Stimulated activated naive CD4-positive, alpha-beta T cell treated with Interleukin-2 at 50 U/mL for 16 hours (primary cell): ENCODE results near the gene EZR.
"Not testable (repeated sequence)": the region's sequence is repeated elsewhere in the genome, so short reads cannot be mapped to it uniquely, and the experiment has no call there.

Experiments
- DNase-seq: peaks from one replicate; lab custom pipeline; 2025; lab: John Stamatoyannopoulos, UW

The EZR gene

DNA sequence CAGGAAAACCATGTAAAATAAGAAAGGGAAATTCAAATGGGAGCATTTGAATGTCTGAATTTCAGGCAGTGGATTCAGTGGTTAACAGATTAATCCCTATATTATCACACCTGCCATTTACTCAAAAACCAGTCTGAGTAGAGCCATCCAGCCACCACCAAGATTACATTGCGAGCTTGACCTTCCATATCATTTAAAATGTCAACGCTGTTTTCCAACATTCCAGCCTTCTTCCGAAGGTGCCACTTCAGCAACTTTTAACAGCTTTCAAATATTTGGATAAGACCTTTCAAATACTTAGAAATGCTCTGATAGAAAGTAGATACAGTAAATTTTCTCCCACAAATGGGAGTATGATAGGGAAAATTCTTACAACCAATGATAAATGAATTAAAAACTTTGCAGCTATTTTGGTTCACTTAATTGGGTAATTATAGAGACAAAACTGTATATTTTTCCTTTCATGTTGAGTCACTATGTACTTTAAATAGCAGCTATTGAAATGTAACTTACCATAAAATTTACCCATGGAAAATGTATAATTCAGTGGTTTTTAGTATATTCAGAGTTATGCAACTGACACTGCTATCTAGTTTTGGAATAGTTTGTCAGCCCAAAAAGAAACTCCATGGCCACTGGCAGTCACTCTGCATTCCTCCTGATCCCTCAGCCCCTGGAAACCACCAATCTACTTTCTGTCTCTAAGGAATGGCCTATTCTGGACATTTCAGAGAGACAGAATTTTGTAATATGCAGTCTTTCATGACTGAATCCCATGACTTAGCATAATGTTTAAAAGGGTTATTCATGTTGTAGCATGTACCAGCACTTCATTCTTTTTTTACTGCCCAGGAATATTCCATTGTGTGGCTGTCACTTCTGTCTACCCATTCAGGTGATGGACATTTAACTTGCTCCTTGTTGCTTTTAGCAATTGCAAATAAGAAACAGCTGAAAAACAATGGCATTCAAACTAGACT, 21.5 kb downstream of the EZR start:
- DNase-seq, result no peak

DNA sequence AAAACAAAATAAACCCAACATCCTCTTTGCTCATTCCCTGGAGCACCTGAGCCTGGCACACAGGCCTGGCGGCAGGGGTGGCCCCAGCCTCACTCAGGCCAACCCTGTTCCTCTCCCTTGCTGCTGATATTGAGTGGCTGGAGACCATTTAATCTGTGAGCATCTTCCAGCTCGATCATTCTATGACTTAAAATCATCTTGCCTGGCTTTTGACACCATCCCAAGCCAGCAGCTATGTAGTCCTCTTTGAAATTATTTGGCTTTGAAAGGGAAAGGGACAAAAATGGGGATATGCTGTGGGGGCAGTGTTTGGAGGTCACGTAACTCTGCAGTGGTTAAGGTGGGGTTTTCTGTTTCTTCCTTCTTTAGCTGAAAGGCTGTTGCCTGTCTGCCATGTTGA, 22.8 kb downstream of the EZR start:
- DNase-seq, result no peak

DNA sequence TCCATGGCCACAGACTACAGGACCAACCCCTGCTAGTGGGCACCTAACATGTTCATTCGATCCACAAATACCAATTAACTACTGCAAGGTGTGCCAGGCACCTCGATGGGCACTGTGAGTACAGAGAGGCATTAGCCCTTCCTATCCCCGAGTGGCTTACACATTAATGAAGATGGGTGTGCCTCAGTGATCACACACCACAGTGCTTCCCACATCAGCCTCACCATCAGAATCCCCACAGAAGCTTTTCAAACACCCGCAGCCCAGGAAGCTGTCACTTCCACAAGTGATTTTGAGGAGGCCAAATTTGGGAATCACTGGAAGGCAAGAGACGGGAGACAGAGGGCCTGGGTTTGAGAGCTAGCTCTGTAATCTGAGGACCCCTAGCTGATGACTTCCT, 23.7 kb downstream of the EZR start:
- no peak for DNase-seq

GRCh38 chr6:158793432-158793831, 25.7 kb downstream of the EZR start:
- no peak for DNase-seq

- DNase-seq, result not testable (repeated sequence)
Measured at GRCh38 chr6:158792505-158792904, 26.7 kb downstream of the EZR start.

GRCh38 chr6:158791274-158791855, 27.8 kb downstream of the EZR start:
- no peak for DNase-seq

DNA sequence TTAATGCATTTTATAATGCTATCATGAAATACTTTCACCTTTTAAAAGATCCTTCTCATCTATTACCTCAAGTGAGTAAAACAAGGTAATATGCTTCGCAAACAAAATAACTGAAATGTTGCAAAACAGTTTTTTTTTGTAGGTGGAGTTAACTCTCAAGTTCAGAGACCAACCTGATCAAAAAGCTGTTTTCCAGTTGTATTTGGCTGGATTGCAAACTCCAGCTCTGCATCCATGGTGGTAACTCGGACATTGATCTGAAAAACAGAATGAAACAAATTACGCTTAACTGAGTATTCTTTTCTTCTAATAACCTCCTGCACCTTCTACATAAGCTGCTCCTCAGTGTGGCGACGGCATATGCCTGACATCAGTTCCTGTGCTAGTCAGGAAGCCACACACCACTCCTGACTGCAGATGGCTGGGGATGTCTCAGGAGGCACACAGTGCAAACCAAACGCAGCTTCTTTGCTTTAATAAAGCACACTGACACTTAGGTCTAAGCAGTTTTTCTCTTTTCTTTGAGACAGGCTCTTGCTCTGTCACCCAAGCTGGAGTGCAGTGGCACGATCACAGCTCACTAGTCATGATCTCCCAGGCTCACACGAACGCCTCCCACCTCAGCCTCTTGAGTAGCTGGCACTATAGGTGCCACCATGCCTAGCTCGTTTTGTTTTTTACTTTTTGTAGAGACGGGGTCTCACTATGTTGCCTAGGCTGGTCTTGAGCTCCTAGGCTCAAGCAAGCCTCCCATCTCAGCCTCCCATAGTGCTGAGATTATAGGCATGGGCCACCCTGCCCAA, 29.9 kb downstream of the EZR start:
- DNase-seq, result peak; percentile 26

DNA sequence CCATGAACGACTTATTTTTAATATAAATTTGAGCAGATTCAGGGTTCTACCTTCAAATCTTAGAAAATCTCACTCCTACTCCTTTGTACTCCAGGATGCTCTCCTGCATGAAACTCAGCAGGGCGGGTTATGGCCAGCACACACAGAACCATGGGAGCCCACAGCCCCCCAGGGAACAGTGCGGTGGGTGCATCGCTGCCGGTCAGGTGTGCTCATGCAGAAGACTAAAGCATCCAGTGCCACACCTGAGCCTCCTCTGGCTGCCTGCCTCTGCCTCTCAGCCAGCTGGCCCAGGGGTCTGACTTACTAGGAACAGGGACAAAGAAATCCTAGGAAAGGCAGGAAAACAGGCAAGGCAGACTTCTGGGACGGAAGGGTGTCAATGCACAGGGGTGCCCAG, 31.8 kb downstream of the EZR start:
- no peak for DNase-seq

GRCh38 chr6:158786645-158787304, 32.4 kb downstream of the EZR start:
- no peak for DNase-seq

- no peak for DNase-seq
Measured at GRCh38 chr6:158785036-158785435, 34.1 kb downstream of the EZR start.

- DNase-seq, result no peak
Measured at GRCh38 chr6:158784505-158784904, 34.7 kb downstream of the EZR start.

- no peak for DNase-seq
Measured at GRCh38 chr6:158783851-158784250, 35.3 kb downstream of the EZR start.

- DNase-seq, result no peak
Measured at GRCh38 chr6:158783167-158783450, 36.1 kb downstream of the EZR start.

DNA sequence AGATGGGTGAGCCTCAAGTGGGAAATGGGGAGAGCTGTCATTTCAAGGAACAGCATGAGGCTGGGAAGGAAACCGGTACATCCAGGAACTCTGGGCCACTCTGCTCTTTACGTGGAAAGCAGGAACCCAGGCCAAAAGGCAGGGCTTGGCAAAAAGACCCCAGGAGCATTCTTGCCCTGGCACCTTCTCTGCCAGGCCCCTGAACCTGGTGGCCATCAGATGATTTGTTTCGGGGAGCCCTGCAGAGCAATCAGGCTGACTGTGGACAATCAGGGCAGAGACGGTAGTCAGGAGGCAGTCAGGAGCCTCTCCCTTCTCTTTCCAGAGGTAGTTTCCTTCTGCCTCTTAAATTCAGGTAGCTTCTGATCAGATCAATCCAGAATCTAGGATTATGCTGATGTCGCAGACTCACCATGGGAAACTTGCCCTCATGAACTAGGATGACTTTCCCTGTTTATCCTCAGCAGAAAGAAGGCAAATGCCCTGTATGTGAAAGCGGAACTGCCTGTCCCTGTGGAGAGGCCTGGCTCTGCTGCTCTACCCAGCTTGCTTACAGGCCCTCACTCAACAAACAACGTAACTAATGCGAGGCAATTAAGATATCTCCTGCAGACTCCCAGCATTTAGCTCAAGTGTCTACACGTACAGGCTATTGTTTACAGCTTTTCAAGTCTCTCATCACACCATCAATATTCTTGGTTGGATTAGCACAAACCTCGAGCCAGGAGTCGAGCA, 36.6 kb downstream of the EZR start:
- no peak for DNase-seq

DNA sequence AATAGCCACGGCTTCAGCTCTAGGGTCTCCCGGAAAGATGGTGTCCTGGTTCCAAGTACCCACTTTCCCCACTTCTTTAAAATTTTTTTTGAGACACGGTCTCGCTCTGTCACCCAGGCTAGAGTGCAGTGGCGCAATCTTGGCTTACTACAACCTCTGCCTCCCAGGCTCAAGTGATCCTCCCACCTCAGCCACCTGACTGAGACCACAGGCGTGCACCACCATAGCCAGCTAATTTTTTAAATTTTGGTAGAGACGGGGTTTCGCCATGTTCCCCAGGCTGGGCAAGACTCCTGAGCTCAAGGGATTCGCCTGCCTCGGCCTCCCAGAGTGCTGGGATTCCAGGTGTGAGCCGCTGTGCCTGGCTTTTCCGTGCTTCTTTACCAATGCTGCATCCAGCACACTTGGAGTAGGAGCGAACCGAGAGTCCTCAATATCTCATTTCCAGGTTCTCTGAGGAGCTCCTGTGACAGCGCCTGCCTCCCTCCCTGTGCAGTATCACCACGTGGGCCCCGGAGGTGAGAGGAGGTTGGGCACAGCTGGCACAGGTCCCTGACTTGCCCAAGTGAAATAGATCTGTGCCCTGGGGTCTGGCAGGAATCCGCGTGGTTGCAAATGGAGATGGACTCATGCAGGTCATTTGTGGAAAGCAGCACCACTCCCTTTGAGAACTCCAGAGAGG, 37.3 kb downstream of the EZR start:
- no peak for DNase-seq

DNA sequence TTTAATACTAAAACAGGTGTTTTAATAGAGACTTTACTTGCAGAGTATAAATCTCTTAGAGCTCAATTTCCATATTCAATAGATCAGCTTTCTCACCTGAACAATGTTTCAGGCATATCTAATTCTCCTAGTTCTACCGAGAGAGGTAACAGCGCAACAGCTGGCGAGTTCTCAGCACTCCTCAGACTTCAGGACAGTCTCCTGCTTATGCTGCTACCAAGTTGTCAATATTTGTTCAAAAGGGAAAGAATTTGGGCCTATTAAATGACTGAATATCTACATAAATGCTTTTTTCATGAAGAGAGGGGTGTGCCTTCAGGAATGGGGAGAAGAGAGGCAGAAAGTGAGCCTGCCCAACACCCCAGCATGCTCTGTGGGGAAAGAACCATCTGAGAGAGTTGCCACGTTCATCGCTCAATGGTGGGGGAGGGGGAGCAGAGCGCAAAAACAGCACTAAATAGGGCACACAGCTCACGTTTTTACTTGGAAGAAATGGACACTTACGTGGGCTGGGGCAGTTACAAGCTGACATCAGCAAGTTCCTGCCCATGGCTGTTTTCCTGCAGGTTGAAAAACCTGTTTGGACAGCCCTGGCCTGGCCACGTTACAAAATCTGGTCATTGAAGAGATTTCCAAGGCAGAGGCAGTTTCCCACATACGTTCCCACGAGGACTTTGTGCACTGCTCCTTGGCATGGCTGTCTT, 38.0 kb downstream of the EZR start:
- no peak for DNase-seq

DNA sequence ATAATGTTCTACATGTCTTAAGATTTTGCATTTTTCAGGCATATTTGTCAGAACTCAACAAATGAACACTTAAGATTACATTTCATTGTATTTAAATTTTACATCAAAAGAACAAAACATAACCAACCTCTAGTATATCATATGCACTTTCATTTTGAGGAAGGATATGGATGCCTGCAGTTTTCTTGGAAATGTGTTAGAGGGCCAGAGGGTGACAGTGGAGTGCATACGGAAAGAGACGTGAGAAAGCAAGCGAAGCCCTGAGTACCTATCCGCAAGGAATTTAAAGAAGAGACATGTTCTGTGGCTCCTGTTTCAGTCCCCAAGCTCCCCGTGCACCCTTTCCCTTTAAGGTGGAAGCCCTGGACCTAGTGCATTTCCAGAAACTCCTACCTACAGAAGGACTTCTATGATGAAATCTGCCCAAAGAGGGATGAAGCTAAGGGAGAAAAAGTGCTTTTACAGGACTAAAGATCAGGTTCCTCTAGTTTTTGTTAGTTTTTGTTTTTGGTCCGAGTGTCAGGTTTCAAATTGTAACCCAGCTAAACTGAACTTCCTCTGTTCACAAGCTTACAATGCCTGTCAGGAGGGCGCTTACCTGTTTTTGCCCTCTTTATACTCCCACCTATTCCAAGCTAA, 38.8 kb downstream of the EZR start:
- no peak for DNase-seq

DNA sequence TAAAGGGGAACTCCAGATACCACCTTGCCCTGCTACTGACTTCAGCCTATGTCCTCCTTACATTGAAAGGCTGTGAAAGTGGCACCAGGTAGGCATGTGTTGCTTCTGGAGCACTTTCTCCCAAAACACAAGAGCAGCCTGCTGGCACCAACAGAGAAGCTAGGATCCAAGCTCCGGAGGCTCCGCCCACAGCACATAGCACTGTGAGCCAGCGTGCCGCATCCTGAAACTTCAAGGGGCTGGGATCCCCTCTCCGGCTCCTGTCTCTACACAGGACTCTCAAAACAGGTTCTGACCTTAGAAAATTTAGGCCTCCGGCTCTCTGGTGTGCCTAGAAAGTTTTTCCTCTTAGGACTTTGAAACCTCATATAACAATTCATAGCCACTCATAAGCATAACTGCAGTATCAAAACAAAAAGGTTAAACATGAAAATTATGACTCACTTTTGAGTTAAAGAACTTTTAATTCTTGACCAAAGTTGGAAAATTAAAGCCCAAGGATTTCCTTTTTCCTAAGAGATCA, 41.1 kb downstream of the EZR start:
- DNase-seq, result no peak

GRCh38 chr6:158777510-158777909, 41.7 kb downstream of the EZR start:
- no peak for DNase-seq

GRCh38 chr6:158776737-158777136, 42.4 kb downstream of the EZR start:
- no peak for DNase-seq
